A673 (cell line): ENCODE measurements around the gene ADAMTS13.

ENCODE experiments used
- EZH2 ChIP-seq: fragments of 200-600 bp; sonication (generic); IDR thresholded peaks from 2 replicates; pipeline ENCODE4 v1.6.1; 2017; ENCODE audit warnings: borderline replicate concordance, low read depth, mild to moderate bottlenecking, mixed read lengths, antibody characterized with exemption, low read length; ENCODE audit not compliant: poor library complexity, severe bottlenecking
- TF ChIP-seq, protein P1 (sequence below): fragments of 300-800, 200-600 bp; sonication (generic); conservative IDR thresholded peaks from 2 replicates; pipeline ENCODE4 v1.5.1; 2017; ENCODE audit warnings: low read depth, mild to moderate bottlenecking, antibody characterized with exemption, low read length, moderate library complexity, mixed read lengths

DNA sequence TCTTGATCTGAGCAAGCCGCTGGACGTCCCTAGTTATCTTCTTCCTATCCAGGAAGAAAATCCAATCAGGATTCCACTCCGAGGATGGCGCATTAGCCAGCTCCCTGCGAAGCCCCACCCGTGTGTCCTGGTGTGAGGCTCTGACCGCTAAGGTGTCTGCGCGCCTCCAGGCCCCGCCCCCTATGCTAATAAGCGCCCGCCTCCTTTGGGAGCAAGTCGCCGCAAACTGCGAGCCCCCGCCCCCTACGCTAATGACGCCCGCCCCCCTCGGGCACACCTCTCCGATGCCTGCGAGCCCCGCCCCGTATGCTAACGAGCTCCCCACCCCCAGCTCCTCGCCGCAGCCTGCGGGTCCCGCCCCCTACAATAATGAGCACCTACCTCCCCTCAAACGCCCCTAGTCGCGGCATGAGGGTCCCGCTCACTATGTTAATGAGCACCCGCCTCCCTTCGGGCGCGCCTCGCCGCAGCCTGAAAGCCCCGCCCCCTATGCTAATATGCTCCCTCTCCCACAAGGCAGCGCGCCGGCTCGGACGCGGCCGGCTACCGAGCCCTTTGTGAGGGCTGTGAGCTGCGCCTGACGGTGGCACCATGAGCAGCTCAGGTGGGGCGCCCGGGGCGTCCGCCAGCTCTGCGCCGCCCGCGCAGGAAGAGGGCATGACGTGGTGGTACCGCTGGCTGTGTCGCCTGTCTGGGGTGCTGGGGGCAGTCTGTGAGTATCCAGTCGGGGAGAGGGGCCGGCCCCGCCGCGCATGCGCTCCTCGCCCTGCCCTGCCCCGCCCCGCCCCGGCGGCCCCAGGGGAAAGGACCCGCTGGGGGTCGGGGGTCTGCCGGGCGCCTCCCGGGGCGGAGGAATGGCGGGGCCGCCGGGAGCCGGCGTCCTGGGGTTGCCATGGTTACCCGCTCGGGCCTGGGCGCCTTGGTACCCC, 37.6 kb downstream of the ADAMTS13 start, which contains the start of gene CACFD1:
- TF ChIP-seq, protein P1, sequence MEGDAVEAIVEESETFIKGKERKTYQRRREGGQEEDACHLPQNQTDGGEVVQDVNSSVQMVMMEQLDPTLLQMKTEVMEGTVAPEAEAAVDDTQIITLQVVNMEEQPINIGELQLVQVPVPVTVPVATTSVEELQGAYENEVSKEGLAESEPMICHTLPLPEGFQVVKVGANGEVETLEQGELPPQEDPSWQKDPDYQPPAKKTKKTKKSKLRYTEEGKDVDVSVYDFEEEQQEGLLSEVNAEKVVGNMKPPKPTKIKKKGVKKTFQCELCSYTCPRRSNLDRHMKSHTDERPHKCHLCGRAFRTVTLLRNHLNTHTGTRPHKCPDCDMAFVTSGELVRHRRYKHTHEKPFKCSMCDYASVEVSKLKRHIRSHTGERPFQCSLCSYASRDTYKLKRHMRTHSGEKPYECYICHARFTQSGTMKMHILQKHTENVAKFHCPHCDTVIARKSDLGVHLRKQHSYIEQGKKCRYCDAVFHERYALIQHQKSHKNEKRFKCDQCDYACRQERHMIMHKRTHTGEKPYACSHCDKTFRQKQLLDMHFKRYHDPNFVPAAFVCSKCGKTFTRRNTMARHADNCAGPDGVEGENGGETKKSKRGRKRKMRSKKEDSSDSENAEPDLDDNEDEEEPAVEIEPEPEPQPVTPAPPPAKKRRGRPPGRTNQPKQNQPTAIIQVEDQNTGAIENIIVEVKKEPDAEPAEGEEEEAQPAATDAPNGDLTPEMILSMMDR, result no peak
- no peak for TF ChIP-seq EZH2
